H1 (cell line): ENCODE measurements around the gene STAU1. TPM values are rescaled to one million over a fixed set of nuclear protein-coding genes. Genes with fewer than 3 reads are reported as not detected.
A peak's percentile ranks its signal among the peaks of the same experiment; 100 is the strongest.

Experiments used
- CTCF ChIA-PET: fragments of 300-600 bp; sonication (Branson Sonifier 250); formaldehyde crosslinking; loops from one replicate; lab custom pipeline; 2021; ENCODE audit not compliant: partially characterized antibody; lab: Charles Lee
- POLR2A ChIA-PET: fragments of 300-600 bp; sonication (Branson Sonifier 250); formaldehyde crosslinking; loops from one replicate; lab custom pipeline; 2021; ENCODE audit warnings: inconsistent platforms; ENCODE audit not compliant: partially characterized antibody; lab: Charles Lee
- DNase-seq, 2 experiments: peaks; one replicate each; pipeline versions ENCODE4 v3.0.0 to v3.0.0-alpha.2; 2010 to 2022; ENCODE audit warnings: low spot score in 2 of 2, low read depth in 1 of 2, mixed read lengths in 1 of 2
- FAIRE-seq: peaks from 2 replicates; lab custom pipeline; 2011; peaks lifted over from hg19 to GRCh38; lab: Jason Lieb, UNC
- H2AFZ ChIP-seq: 2 replicates; pipeline ENCODE4 v1.8.1; 2012; ENCODE audit warnings: low read length, inconsistent platforms
- H2AK5ac ChIP-seq: 2 replicates; pipeline ENCODE4 v1.6.1; 2013; ENCODE audit warnings: low read depth, low read length
- H2BK120ac ChIP-seq: replicated peaks from 2 replicates; pipeline ENCODE3; 2013; ENCODE audit warnings: low read depth, low read length, inconsistent platforms
- H2BK12ac ChIP-seq: 2 replicates; pipeline ENCODE4 v1.6.1; 2013; ENCODE audit warnings: low read depth, low read length
- H2BK15ac ChIP-seq: 2 replicates; pipeline ENCODE4 v1.6.1; 2013; ENCODE audit warnings: low read length
- H2BK20ac ChIP-seq: 2 replicates; pipeline ENCODE4 v1.6.1; 2013; ENCODE audit warnings: low read length
- H2BK5ac ChIP-seq: 2 replicates; pipeline ENCODE4 v1.6.1; 2013; ENCODE audit warnings: low read depth, low read length
- H3K14ac ChIP-seq: 2 replicates; pipeline ENCODE4 v1.6.1; 2013; ENCODE audit warnings: inconsistent platforms; ENCODE audit not compliant: insufficient read length
- H3K18ac ChIP-seq: 2 replicates; pipeline ENCODE4 v1.6.1; 2013; ENCODE audit warnings: low read length; ENCODE audit errors: extremely low read depth
- H3K23ac ChIP-seq: 2 replicates; pipeline ENCODE4 v1.6.1; 2013; ENCODE audit warnings: inconsistent platforms; ENCODE audit not compliant: insufficient read length
- H3K23me2 ChIP-seq: 2 replicates; pipeline ENCODE4 v1.6.1; 2013; ENCODE audit warnings: low read depth, low read length
- H3K27ac ChIP-seq: 2 replicates; pipeline ENCODE4 v1.6.1; 2011; ENCODE audit warnings: low read depth, low read length, inconsistent platforms
- H3K27me3 ChIP-seq, 4 experiments: replicated peaks in 1 of 4; 1 replicate in 1 of 4; 2 replicates in 3 of 4; pipeline versions ENCODE4 v1.6.1 to v1.8.1; 2011 to 2013; ENCODE audit warnings: low read length in 3 of 4, mild to moderate bottlenecking in 3 of 4, inconsistent platforms in 2 of 4, mixed read lengths in 2 of 4, moderate library complexity in 1 of 4; ENCODE audit not compliant: control insufficient read depth in 3 of 4, insufficient read depth in 3 of 4; ENCODE audit errors: extremely low read depth in 1 of 4
- H3K36me3 ChIP-seq, 4 experiments: 2 replicates each; pipeline versions ENCODE4 v1.6.1 to v1.8.1; 2011 to 2013; ENCODE audit warnings: mild to moderate bottlenecking in 4 of 4, low read length in 3 of 4, moderate library complexity in 2 of 4, control low read depth in 1 of 4, inconsistent platforms in 1 of 4; ENCODE audit not compliant: insufficient read depth in 4 of 4, control insufficient read depth in 2 of 4
- H3K4ac ChIP-seq: replicated peaks from 2 replicates; pipeline ENCODE3; 2013; ENCODE audit warnings: low read length, low read depth, mixed read lengths, inconsistent platforms; ENCODE audit not compliant: insufficient read length
- H3K4me1 ChIP-seq, 4 experiments: replicated peaks in 1 of 4; 1 replicate in 1 of 4; 2 replicates in 3 of 4; pipeline versions ENCODE4 v1.6.1 to v1.8.1; 2011 to 2013; ENCODE audit warnings: low read length in 3 of 4, inconsistent platforms in 2 of 4, mixed read lengths in 1 of 4; ENCODE audit not compliant: insufficient read depth in 4 of 4, control insufficient read depth in 3 of 4
- H3K4me2 ChIP-seq, 2 experiments: 2 replicates each; pipeline versions ENCODE4 v1.6.1 to v1.8.1; 2011 to 2013; ENCODE audit warnings: low read depth in 2 of 2, low read length in 2 of 2, control low read depth in 1 of 2, inconsistent platforms in 1 of 2, mild to moderate bottlenecking in 1 of 2; ENCODE audit not compliant: insufficient read depth in 1 of 2
- H3K4me3 ChIP-seq, 4 experiments: fragments of 200-600, 300-600 bp in 1 of 4; sonication (generic), shearing (Covaris generic), sonication (Bioruptor Twin) in 1 of 4; 2 replicates each; pipeline versions ENCODE4 v1.5.1 to v1.8.1; 2011 to 2016; ENCODE audit warnings: low read length in 4 of 4, low read depth in 3 of 4, control low read depth in 2 of 4, inconsistent platforms in 2 of 4, mild to moderate bottlenecking in 2 of 4, mixed read lengths in 1 of 4, moderate library complexity in 1 of 4; ENCODE audit not compliant: insufficient read depth in 2 of 4; ENCODE audit errors: extremely low read depth in 1 of 4
- H3K56ac ChIP-seq: replicated peaks from 2 replicates; pipeline ENCODE3; 2013; ENCODE audit warnings: low read depth, mild to moderate bottlenecking, mixed read lengths, low read length, inconsistent platforms; ENCODE audit not compliant: insufficient read length
- H3K79me1 ChIP-seq: 2 replicates; pipeline ENCODE4 v1.6.1; 2013; ENCODE audit warnings: low read depth, low read length, control low read depth
- H3K79me2 ChIP-seq, 2 experiments: 2 replicates each; pipeline versions ENCODE4 v1.6.1 to v1.8.1; 2012 to 2013; ENCODE audit warnings: low read length in 2 of 2, mild to moderate bottlenecking in 2 of 2, inconsistent platforms in 1 of 2; ENCODE audit not compliant: insufficient read depth in 2 of 2, control insufficient read depth in 1 of 2
- H3K9ac ChIP-seq, 4 experiments: replicated peaks in 1 of 4; 1 replicate in 1 of 4; 2 replicates in 3 of 4; pipeline versions ENCODE4 v1.6.1 to v1.8.1; 2011 to 2013; ENCODE audit warnings: low read depth in 3 of 4, low read length in 3 of 4, control low read depth in 2 of 4, mild to moderate bottlenecking in 2 of 4, moderate library complexity in 2 of 4, inconsistent platforms in 1 of 4; ENCODE audit errors: extremely low read depth in 1 of 4
- H3K9me3 ChIP-seq, 2 experiments: 2 replicates each; pipeline versions ENCODE4 v1.6.1 to v1.8.1; 2012 to 2013; ENCODE audit warnings: mild to moderate bottlenecking in 2 of 2, moderate library complexity in 2 of 2, control low read depth in 1 of 2, inconsistent platforms in 1 of 2, low read depth in 1 of 2, low read length in 1 of 2, mixed read lengths in 1 of 2; ENCODE audit not compliant: insufficient read depth in 2 of 2
- H4K20me1 ChIP-seq, 2 experiments: replicated peaks in 1 of 2; 2 replicates each; pipeline versions ENCODE3 to v1.8.1; 2011 to 2013; ENCODE audit warnings: inconsistent platforms in 2 of 2, low read length in 2 of 2, mild to moderate bottlenecking in 1 of 2; ENCODE audit not compliant: insufficient read depth in 2 of 2, control insufficient read depth in 1 of 2
- H4K5ac ChIP-seq: 2 replicates; pipeline ENCODE4 v1.6.1; 2013; ENCODE audit warnings: low read length, low read depth, mixed read lengths, inconsistent platforms; ENCODE audit not compliant: insufficient read length
- H4K8ac ChIP-seq: 2 replicates; pipeline ENCODE4 v1.8.0; 2013; ENCODE audit warnings: mild to moderate bottlenecking, moderate library complexity, low read length, inconsistent platforms; ENCODE audit not compliant: insufficient read depth; ENCODE audit errors: extremely low read depth
- H4K91ac ChIP-seq: replicated peaks from 2 replicates; pipeline ENCODE3; 2013; ENCODE audit warnings: low read length, mixed read lengths, inconsistent platforms; ENCODE audit not compliant: insufficient read length
- ASH2L ChIP-seq: fragments of 200-600, 300-600 bp; sonication (generic); IDR thresholded peaks from one replicate; pipeline ENCODE4 v1.7.1; 2017; ENCODE audit warnings: low read length
- BRCA1 ChIP-seq: IDR thresholded peaks from 2 replicates; pipeline ENCODE4 v1.6.1; 2012; ENCODE audit warnings: low read depth, low read length, improper control_type of control experiment
- HDAC2 ChIP-seq, 2 experiments: fragments of 300-600 bp in 1 of 2; sonication (generic) in 1 of 2; IDR thresholded peaks; 2 replicates each; pipeline ENCODE4 v1.6.1; 2011 to 2012; ENCODE audit warnings: low read depth in 2 of 2, low read length in 2 of 2, mild to moderate bottlenecking in 2 of 2, moderate library complexity in 2 of 2, borderline replicate concordance in 1 of 2, inconsistent platforms in 1 of 2
- NANOG ChIP-seq: IDR thresholded peaks from 2 replicates; pipeline ENCODE4 v1.6.1; 2011; ENCODE audit warnings: low read length, low read depth, mild to moderate bottlenecking, inconsistent platforms; ENCODE audit not compliant: insufficient read depth, poor library complexity, severe bottlenecking
- NRF1 ChIP-seq: IDR thresholded peaks from 2 replicates; pipeline ENCODE4 v1.6.1; 2011; ENCODE audit warnings: mild to moderate bottlenecking, low read depth, low read length, improper control_type of control experiment
- RAD21 ChIP-seq, 2 experiments: IDR thresholded peaks in 1 of 2; conservative IDR thresholded peaks in 1 of 2; 2 replicates each; pipeline ENCODE4 v1.6.1; 2011; ENCODE audit warnings: low read depth in 2 of 2, low read length in 2 of 2, improper control_type of control experiment in 1 of 2, inconsistent platforms in 1 of 2, mild to moderate bottlenecking in 1 of 2, moderate library complexity in 1 of 2
- SIN3A ChIP-seq, 2 experiments: IDR thresholded peaks in 1 of 2; conservative IDR thresholded peaks in 1 of 2; 2 replicates each; pipeline ENCODE4 v1.6.1; 2011 to 2012; ENCODE audit warnings: low read length in 2 of 2, improper control_type of control experiment in 1 of 2, low read depth in 1 of 2, mild to moderate bottlenecking in 1 of 2
- SIX5 ChIP-seq: IDR thresholded peaks from 2 replicates; pipeline ENCODE4 v1.6.1; 2011; ENCODE audit warnings: mild to moderate bottlenecking, low read depth, low read length
- SRF ChIP-seq: IDR thresholded peaks from 2 replicates; pipeline ENCODE4 v1.6.1; 2011; ENCODE audit warnings: mild to moderate bottlenecking, low read depth, low read length, moderate library complexity
- TAF1 ChIP-seq: IDR thresholded peaks from 2 replicates; pipeline ENCODE4 v1.6.1; 2011; ENCODE audit warnings: mild to moderate bottlenecking, low read depth, low read length
- TEAD4 ChIP-seq: IDR thresholded peaks from 2 replicates; pipeline ENCODE4 v1.6.1; 2012; ENCODE audit warnings: low read depth, low read length, inconsistent platforms, mixed read lengths
- WGBS, 2 experiments: shearing (Covaris generic) in 1 of 2; methylation state at CpG; one replicate each; pipeline versions ENCODE4 v1.1.6 to v1.1.7; 2013 to 2015; ENCODE audit warnings: low lambda C conversion rate in 2 of 2, mixed read lengths in 2 of 2, inconsistent platforms in 1 of 2, low coverage in 1 of 2, missing lambda C conversion rate in 1 of 2; ENCODE audit not compliant: insufficient replicate concordance in 2 of 2, insufficient coverage in 1 of 2, insufficient read length in 1 of 2; ENCODE audit errors: extremely low coverage in 1 of 2, missing lambda C conversion rate in 1 of 2; 5-methylcytosine and 5-hydroxymethylcytosine counted together
- polyA plus RNA-seq, 7 experiments: library from polyadenylated mRNA; depleted of rRNA in 3 of 7; stranded (reverse) in 5 of 7; unstranded in 2 of 7; fragments of >200 nt in 5 of 7; fragments of 200-250 nt in 2 of 7; gene quantifications; 1 replicate in 5 of 7; 2 replicates in 1 of 7; 4 replicates in 1 of 7; pipeline versions ENCODE4 v1.2.1 to v1.2.3, GENCODE V29; 2011 to 2013; ENCODE audit warnings: missing spikeins in 2 of 7, mixed read lengths in 2 of 7
- total RNA-seq: library from RNA; stranded (reverse); fragmentation: NEBNext Ultra II Directional; extraction: Animal tissue kit (Norgen Biotek cat#: 25700); gene quantifications from 2 replicates; pipeline ENCODE4 v1.2.1, GENCODE V29; 2021

Gene STAU1
- total and polyA plus RNA-seq, 2 of the 8 experiments (the other 6 are each of a cell fraction or from before 2014, with no cell fraction given): 41.4 to 107 TPM

DNA sequence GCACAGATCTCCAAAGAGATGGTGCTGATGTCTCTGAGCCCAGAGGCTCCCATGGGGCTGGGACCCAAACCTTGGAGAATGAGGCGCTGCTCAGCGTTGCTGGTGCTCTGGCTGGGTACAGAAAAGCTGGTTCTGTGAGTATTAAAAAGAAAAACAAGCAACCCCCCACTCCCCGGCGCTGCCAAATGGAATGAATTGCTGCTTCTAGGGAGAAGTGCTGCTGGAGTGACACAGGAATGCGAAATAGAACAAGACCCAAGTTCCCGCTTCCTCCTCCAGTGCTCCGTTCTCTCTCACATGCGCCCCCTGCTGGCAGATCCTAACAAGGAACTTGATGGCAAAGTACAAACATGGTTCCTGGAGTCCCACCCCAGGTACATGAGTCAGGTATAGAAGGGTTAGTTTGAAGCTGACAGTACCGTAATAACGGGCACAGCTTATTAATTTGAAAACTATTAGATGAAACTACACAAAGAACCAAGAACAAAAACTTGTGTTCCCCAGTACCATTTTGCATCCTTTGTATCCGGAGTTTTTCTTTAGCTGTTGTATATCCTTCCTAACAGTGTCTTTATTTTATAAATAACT, 29.0 kb upstream of the STAU1 start:
- Histone ChIP-seq H3K27me3 (no peaks in the 10 kb centered on the region), H3K9me3 (no peaks in the 10 kb centered on the region), H3K4me2 (peak overlapping the region in 1 of 2 experiments; percentile 15; a peak in 1 of 4 replicates), H3K4me1 (peaks cover 0 to 5% (median 3%) of the 10 kb centered on the region in 4 experiments; a peak in 3 of 7 replicates), H3K56ac (no peak overlapping the region), H4K5ac (no peak overlapping the region), H3K18ac (no peak overlapping the region), H4K20me1 (no peaks in the 10 kb centered on the region), H4K8ac (no peak overlapping the region), H2AK5ac (no peak overlapping the region), H3K4me3 (peak overlapping the region in 2 of 4 experiments; percentile 10 to 21; a peak in 3 of 8 replicates), H3K23me2 (peaks cover 7% of the 10 kb centered on the region; the same call in 1 of the 2 replicates), H2BK20ac (no peak overlapping the region), H3K79me1 (peaks cover 3% of the 10 kb centered on the region; the same call in 1 of the 2 replicates), H3K9ac (no peak overlapping the region), H2BK15ac (no peak overlapping the region), H3K23ac (no peak overlapping the region), H3K27ac (no peak overlapping the region), H2BK12ac (no peak overlapping the region; the same call in 1 of the 2 replicates), H4K91ac (no peak overlapping the region), H3K14ac (no peak overlapping the region), H3K36me3 (peaks cover 0 to 8% (median 7%) of the 10 kb centered on the region in 4 experiments; a peak in 4 of 8 replicates), H2AFZ (peak overlapping the region; percentile 89), H3K4ac (no peak overlapping the region), H2BK120ac (no peak overlapping the region), H3K79me2 (peaks cover 10 to 15% of the 10 kb centered on the region in 2 experiments; a peak in 3 of 4 replicates), H2BK5ac (no peak overlapping the region)
- ChIA-PET CTCF (interaction anchor here (0.7 to 3.9 kb wide), 36 partner anchors 11 to 280 kb away, joined by 3 to 52 read pairs (median 4); no protein-coding TSS in a partner anchor), POLR2A (interaction anchor here (0.8 to 2.3 kb wide), 7 partner anchors 10 to 171 kb away, joined by 3 to 13 read pairs (median 5); partner anchors contain the start of genes CSE1L, STAU1 and ZNFX1)
- 27% methylated on average over 11 of the region's 11 CpGs; no CpG with 5 or more reads in 1 of the 2 experiments for WGBS, 2 experiments
- DNase-seq (peak; percentile 83 to 98), FAIRE-seq (peak; percentile 88)
- TF ChIP-seq ASH2L: peak; percentile 41
- TF ChIP-seq NANOG: no peak
- no peak for TF ChIP-seq SIN3A (conservative IDR thresholded peaks at IDR 0.05 in 1 of 2, IDR thresholded peaks at IDR 0.05 in 1 of 2; ENCODE audit: low read depth in 1 of 2, low read length in 2 of 2)
- TF ChIP-seq HDAC2 (IDR thresholded peaks at IDR 0.05; ENCODE audit: borderline replicate concordance in 1 of 2, low read depth in 2 of 2, low read length in 2 of 2): 0 out of 4 replicates have a peak, but pooled peaks of 1 of the 2 experiments have one; percentile 23
- TF ChIP-seq TAF1: peak; percentile 58
- TF ChIP-seq SRF: no peak
- peak; percentile 80 for TF ChIP-seq TEAD4
- no peak for TF ChIP-seq BRCA1
- TF ChIP-seq NRF1: no peak
- TF ChIP-seq RAD21 (IDR thresholded peaks at IDR 0.05 in 1 of 2, conservative IDR thresholded peaks at IDR 0.05 in 1 of 2; ENCODE audit: low read depth in 2 of 2, low read length in 2 of 2): peak; percentile 68 to 78
- TF ChIP-seq SIX5: no peak
